Transverse colon (tissue), 4 donors: ENCODE results near the gene ADIRF. TPM values are rescaled to one million over a fixed set of nuclear protein-coding genes. Genes with fewer than 3 reads are reported as not detected.

Experiments used
- DNase-seq: peaks from one replicate; pipeline ENCODE4 v3.0.0-alpha.2; 2019
- H3K27ac ChIP-seq, 4 donors: fragments of 200-600 bp; sonication (generic); 2 replicates each; pipeline ENCODE4 v1.5.1; 2016 to 2018; ENCODE audit warnings: inconsistent platforms in 4 of 4
- H3K27me3 ChIP-seq: fragments of 200-600 bp; sonication (generic); 2 replicates; pipeline ENCODE4 v1.5.1; 2017; ENCODE audit warnings: inconsistent platforms
- H3K36me3 ChIP-seq, 4 donors: fragments of 200-600 bp; sonication (generic); 2 replicates each; pipeline ENCODE4 v1.5.1; 2017 to 2019; ENCODE audit warnings: inconsistent platforms in 4 of 4
- H3K4me1 ChIP-seq, 4 donors: fragments of 200-600 bp; sonication (generic); 2 replicates each; pipeline ENCODE4 v1.5.1; 2017 to 2020; ENCODE audit warnings: inconsistent platforms in 4 of 4
- H3K4me3 ChIP-seq, 4 donors: fragments of 200-600 bp; sonication (generic); 1 replicate in 1 of 4; 2 replicates in 3 of 4; pipeline versions ENCODE4 v1.5.1 to v1.6.1; 2017 to 2019; ENCODE audit warnings: inconsistent platforms in 4 of 4
- H3K9me3 ChIP-seq, 2 donors: fragments of 200-600 bp; sonication (generic); 2 replicates each; pipeline ENCODE4 v1.5.1; 2017 to 2019; ENCODE audit warnings: inconsistent platforms in 2 of 2
- EP300 ChIP-seq: sonication (generic); formaldehyde crosslinking; IDR thresholded peaks from one replicate; pipeline ENCODE4 v1.6.1; 2017; ENCODE audit warnings: antibody characterized with exemption, low read depth
- POLR2A ChIP-seq: fragments of 450-650 bp; IDR thresholded peaks from one replicate; pipeline ENCODE4 v1.6.1; 2016; ENCODE audit warnings: antibody characterized with exemption, mild to moderate bottlenecking, moderate library complexity
- POLR2AphosphoS5 ChIP-seq, 3 donors: sonication (generic); formaldehyde crosslinking; IDR thresholded peaks; one replicate each; pipeline ENCODE4 v1.6.1; 2016; ENCODE audit warnings: antibody characterized with exemption in 3 of 3
- WGBS, 2 donors: methylation state at CpG; one replicate each; pipeline ENCODE4 v1.1.5; 2018; ENCODE audit warnings: low coverage in 1 of 2; 5-methylcytosine and 5-hydroxymethylcytosine counted together
- in situ Hi-C, 4 donors: fragments of 200-750 bp; cut with MboI; loops; one replicate each; pipeline versions ENCODE4 v1.15.0 to v1.15.1; 2017; ENCODE audit warnings: low sequenced_read_pairs in 3 of 4, low pct_ligation_motif_present in 1 of 4, low pct_unique_long_range_greater_than_20kb in 1 of 4
- intact Hi-C: fragments of 100-400 bp; cut with DNase I; formaldehyde crosslinking; loops from one replicate; pipeline ENCODE4 v1.15.1; 2023; ENCODE audit warnings: low total_unique reads
- total RNA-seq, 4 donors: library from RNA; depleted of rRNA; stranded (reverse); fragments of >200 nt; gene quantifications; one replicate each; pipeline ENCODE4 v1.1.0, GENCODE V29; 2016
- TF ChIP-seq, protein P1 (sequence below), 5 experiments: fragments of 200-600 bp in 3 of 5; fragments of 450-650 bp in 2 of 5; sonication (generic) in 3 of 5; IDR thresholded peaks; 1 replicate in 2 of 5; 2 replicates in 3 of 5; pipeline ENCODE4 v1.5.1; 2016 to 2017; ENCODE audit warnings: antibody characterized with exemption in 5 of 5, inconsistent platforms in 3 of 5, mild to moderate bottlenecking in 2 of 5, moderate library complexity in 1 of 5

Gene ADIRF
- total RNA-seq, 4 donors from 2014 or later: 35.0 to 194 (median 117) TPM

DNA sequence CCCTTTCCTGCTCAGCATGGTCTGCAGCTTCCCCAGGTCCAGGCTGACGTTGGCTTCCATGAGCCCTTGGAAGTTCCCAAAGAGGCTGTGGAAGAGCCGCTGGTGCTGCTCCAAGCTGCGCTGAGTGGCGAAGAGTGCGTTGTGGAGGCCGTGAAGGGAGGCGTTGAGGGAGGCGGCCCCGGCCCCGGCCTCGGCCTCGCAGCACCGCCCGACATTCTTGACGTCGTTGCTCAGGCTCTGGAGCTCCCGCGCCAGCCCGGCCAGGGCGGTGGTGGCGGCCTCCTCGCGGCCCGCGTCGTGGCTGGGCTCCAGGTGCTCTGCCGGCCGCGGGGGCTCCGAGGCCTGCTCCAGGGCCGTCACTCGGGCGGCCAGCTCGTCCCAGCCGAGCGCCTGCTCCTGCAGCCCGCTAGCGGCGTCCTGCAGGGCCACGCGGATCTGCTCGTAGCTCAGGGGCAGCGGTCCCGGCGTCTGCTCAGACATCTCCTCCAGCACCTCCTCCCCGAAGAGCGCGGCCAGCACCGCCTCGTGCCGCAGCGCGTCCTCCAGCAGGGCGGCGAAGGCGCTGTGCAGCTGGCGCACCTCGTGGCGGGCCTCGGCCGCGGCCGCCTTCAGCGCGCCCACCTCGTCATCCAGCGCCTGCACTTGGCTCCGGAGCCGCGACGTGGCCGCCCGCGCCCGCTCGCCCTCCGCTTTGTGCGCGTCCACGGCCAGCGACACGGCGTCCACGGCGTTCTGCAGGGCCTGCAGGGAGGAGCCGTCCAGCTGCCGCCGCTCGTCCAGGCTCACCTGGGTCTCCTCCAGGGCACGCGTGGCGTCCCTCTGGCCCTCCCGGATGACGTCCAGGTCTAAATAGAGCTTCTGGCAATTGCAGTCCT, 25.6 kb upstream of the ADIRF start:
- H3K4me3 ChIP-seq: no peak overlapping the region
- intact Hi-C loops: no loop called here
- no peak for DNase-seq
- H3K36me3 ChIP-seq: no peaks in the 10 kb centered on the region
- H3K27ac ChIP-seq: peak overlapping the region in 1 of 4 donors; percentile 11
- no peaks in the 10 kb centered on the region for H3K9me3 ChIP-seq
- peaks cover 11% of the 10 kb centered on the region for H3K27me3 ChIP-seq
- WGBS, 2 donors: 91% methylated on average over 63 of the region's 94 CpGs; no CpG with 5 or more reads in 1 of the 2 donors
- in situ Hi-C loops: no loop called here
- H3K4me1 ChIP-seq: peaks cover 0 to 11% (median 6%) of the 10 kb centered on the region in 4 donors
- no peak for TF ChIP-seq EP300

DNA sequence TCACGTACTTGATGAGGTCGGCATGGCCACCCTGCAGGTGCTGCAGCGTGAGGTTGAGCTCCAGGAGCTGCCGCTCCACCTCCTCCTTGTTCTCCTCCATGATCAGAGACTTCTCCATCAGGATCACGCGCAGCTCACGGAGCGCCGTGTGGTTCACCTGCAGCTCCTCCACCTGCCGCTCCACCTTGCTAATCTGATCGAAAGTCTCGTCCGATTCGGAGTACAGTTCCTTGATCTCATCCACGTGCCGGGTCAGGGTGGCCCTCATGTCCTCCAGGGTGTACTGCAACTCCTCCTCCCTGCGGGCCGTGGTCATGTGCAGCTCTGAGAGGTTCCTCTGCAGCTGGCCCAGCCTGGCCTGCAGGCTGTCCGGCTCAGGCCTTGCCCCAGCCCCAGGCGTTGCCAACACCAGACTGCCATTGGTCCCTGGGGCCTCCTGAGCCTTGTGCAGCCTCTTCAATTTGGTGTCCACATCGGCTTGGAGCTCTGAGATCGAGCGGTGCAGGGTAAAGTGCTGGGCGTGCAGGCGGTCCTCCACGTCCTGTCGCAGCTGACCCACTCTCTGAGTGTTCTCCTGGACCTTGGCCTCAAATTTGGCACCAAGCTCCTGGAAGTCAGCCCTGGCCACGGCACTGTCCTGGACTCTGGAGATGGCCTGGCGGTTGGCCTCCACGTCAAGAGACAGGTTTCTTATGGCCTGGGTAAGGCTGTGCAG, 24.8 kb upstream of the ADIRF start:
- TF ChIP-seq POLR2AphosphoS5 (IDR thresholded peaks at IDR 0.05) (no peak), POLR2A (no peak), EP300 (no peak)
- TF ChIP-seq, protein P1, sequence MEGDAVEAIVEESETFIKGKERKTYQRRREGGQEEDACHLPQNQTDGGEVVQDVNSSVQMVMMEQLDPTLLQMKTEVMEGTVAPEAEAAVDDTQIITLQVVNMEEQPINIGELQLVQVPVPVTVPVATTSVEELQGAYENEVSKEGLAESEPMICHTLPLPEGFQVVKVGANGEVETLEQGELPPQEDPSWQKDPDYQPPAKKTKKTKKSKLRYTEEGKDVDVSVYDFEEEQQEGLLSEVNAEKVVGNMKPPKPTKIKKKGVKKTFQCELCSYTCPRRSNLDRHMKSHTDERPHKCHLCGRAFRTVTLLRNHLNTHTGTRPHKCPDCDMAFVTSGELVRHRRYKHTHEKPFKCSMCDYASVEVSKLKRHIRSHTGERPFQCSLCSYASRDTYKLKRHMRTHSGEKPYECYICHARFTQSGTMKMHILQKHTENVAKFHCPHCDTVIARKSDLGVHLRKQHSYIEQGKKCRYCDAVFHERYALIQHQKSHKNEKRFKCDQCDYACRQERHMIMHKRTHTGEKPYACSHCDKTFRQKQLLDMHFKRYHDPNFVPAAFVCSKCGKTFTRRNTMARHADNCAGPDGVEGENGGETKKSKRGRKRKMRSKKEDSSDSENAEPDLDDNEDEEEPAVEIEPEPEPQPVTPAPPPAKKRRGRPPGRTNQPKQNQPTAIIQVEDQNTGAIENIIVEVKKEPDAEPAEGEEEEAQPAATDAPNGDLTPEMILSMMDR (IDR thresholded peaks at IDR 0.05): no peak
- H3K9me3 ChIP-seq: no peaks in the 10 kb centered on the region
- peaks cover 0 to 11% (median 6%) of the 10 kb centered on the region in 4 donors for H3K4me1 ChIP-seq
- peaks cover 11% of the 10 kb centered on the region for H3K27me3 ChIP-seq
- no peak overlapping the region for H3K4me3 ChIP-seq
- 95% methylated on average over 28 of the region's 30 CpGs; no CpG with 5 or more reads in 1 of the 2 donors for WGBS, 2 donors
- intact Hi-C loops: no loop called here
- no peak for DNase-seq
- H3K36me3 ChIP-seq: no peaks in the 10 kb centered on the region
- in situ Hi-C loops: no loop called here
- no peak overlapping the region for H3K27ac ChIP-seq

DNA sequence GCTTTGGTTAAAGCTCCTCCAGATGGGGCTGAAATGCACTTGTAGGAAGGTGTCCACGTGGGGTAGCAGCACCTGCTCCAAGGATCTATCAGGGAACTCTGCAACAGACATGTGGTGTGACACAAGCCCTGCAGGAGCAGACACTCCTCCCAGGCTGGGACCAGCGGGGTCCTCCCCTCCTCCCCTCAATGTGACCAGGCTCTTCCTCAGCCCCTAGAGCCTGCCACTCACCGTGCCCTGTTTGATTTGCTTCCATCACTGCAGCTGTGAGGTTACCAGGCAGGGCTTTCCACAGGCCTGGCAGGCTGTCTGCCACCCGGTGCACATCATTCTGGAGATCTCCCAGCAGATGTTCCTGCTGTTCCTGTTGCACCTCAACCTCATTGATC, 24.3 kb upstream of the ADIRF start:
- in situ Hi-C loops (no loop called here), intact Hi-C loops (no loop called here)
- DNase-seq: no peak
- 83% methylated on average over 4 of the region's 4 CpGs; no CpG with 5 or more reads in 1 of the 2 donors for WGBS, 2 donors
- Histone ChIP-seq H3K4me1 (peaks cover 0 to 11% (median 5%) of the 10 kb centered on the region in 4 donors), H3K9me3 (no peaks in the 10 kb centered on the region), H3K27ac (no peak overlapping the region), H3K36me3 (no peaks in the 10 kb centered on the region), H3K27me3 (peaks cover 11% of the 10 kb centered on the region), H3K4me3 (no peak overlapping the region)
- TF ChIP-seq EP300 (no peak), POLR2A (no peak), POLR2AphosphoS5 (IDR thresholded peaks at IDR 0.05) (no peak)
- TF ChIP-seq, protein P1 (IDR thresholded peaks at IDR 0.05): no peak

- Histone ChIP-seq H3K27me3 (peaks cover 11% of the 10 kb centered on the region), H3K4me1 (peaks cover 0 to 11% (median 4%) of the 10 kb centered on the region in 4 donors), H3K9me3 (no peaks in the 10 kb centered on the region), H3K36me3 (no peaks in the 10 kb centered on the region), H3K27ac (no peak overlapping the region), H3K4me3 (no peak overlapping the region)
- in situ Hi-C loops: no loop called here
- TF ChIP-seq POLR2AphosphoS5 (IDR thresholded peaks at IDR 0.05) (no peak), POLR2A (no peak), EP300 (no peak)
- TF ChIP-seq, protein P1 (IDR thresholded peaks at IDR 0.05): no peak
- DNase-seq: no peak
- intact Hi-C loops: no loop called here
These were observed 23.8 kb upstream of the ADIRF start for GRCh38 chr10:86944471-86944870.
